Fibroblast of skin of scalp (primary cell): ENCODE data around the gene RNF121.

Source experiments
- DNase-seq: peaks from one replicate; pipeline ENCODE4 v3.0.0-alpha.2; 2013

RNF121 gene

DNA sequence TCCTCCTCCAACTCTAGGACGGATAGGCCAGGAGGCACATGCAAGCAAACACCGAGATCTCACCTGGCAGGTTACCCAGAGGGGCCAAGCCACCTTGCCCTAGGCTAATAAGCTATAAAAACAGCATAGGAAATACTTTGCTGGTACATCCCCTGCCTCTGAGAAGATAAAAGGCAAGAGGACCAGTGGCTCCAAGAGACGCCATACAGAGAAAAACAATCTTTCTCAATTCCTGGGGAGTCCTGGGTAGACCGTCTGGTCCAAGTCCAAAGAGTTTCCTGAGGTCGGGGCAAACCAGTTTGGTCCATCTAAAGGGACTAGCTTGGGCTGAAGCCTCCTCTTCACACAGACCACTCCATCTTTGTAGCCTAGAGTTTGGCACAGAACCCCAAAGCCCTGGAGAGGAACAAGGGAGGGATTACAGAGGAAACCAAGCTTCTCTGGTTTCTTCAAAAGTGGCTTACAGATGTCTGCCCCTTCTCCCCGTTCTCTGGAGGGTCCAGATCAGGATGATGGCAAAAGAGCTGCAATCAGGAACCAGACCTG is 111.1 kb downstream of the RNF121 start:
- DNase-seq = no peak

DNA sequence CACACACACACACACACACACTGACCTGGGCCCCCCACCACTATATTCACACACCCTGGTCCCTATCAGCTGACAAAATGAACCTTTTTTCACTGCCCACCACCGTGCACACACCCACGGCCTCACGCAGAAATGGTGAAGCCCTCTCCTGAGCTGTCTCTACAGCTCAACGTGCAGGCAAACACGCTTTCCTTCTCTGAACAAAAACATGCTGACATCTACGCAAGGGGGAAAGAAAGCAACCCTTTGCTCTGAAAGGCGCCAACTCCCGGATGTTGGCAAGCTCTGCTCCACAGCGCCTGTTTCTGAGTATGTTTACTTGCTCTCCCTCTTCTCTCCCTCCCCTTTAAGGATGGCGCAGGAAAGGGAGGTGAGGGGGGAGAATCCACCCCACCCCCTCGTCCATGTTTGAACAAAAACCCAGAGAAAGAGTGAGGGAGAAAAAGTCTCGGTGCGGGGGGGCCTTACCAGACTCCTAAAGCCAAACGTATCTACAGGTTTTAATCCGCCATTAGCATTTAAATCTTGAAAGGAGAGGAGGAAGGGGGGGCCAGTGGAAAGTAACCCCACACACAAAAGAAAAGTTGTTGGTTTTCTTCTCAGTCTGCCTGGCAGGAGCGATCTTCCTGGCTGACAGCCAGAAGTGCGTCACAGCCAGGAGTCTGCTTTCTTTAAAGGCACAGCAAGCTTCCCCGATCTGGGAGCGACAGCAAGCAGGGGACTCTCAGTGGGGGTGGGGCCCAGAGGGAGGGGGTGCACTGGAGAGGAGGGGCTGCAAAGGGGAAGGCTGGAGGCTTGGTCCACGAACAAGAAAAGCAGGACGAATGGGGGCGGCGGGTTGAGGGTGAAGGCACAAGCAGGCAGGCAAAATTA is 111.9 kb downstream of the RNF121 start:
- peak; percentile 97 for DNase-seq

DNA sequence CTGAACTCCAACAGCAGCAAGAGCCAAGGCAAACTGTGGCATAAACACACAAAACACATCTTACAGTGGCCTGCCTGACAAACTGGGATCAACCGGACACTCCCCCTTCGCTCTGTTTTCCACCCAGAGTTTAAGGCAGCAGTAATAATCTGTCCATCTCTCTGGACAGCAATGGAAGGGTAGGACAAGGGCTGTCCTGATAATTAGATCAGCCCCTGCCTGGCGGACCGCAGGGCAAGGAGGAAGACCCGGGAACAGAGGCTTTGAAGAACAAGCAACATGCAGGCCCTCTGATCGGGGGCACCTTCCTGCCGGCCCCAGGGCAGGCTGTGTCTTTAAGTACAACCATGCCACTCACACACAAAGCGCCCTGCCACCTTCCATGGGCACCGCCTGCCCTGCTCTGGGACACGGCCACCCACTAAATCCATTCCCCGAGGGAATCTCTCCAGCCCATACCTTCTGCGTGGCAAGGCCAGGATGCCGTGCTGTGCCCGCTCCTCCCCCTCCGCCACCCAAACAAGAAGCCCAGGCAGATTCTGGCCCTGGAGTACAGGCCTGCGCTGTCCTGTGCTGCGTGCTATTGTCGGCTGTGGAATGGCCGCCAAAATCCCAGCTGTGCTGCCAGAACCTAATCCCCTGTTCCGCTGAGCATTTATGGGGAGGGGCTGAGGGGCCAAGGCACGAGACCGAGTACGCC is 112.7 kb downstream of the RNF121 start:
- DNase-seq = peak; percentile 83

DNA sequence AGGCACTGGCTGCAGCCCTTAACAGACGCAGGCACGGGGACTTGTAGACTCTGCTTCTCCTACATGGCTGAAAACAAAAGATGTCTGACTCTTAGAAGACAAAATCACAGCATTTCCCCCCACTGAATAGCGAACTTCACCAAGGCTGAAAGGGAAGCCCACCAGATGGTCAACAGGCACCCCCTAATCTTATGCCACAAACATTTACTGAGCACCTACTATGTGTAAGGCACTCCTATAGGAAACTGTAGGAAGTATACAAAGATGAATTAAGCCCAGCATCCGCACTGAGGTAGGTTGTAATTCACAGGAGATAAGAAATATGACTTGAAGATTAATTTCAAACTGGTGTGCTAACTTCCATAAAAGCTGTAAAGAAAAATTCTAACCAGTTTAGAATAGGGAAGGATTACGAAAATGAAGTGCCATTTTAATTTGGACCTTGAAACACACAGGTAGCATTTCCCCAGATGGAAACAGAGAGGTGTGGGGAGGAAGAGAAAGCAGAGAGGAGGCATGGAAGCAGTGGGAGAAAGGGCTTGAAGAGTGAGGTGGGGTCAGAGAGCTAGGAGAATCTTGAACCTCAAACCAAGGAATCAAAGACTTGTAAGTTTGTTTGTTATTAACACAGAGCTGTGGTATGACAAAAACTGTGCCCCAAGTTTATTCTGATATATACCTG is 113.4 kb downstream of the RNF121 start:
- no peak for DNase-seq

DNA sequence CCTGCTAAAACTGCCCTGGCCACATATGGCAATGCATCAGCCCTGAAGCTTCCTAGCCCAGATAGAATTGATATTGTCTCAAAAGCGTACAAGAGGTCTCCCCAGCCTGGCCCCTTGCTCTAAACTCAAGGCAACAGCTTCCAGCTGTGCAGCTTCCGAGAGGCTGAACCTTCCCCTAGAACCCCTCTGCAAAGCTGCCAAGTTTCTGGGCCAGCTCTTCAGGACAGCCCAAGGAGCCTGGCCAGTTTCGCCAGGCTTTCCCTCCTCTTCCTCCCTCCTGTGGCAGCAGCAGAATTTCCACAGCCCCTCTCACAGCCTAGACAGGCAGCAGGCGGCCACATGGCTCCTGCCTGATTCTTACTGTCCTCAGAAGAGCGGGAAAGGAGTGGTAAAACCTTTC is 117.0 kb downstream of the RNF121 start:
- no peak for DNase-seq
